Measurements from ENCODE around the gene VPS45.

VPS45 gene

DNA sequence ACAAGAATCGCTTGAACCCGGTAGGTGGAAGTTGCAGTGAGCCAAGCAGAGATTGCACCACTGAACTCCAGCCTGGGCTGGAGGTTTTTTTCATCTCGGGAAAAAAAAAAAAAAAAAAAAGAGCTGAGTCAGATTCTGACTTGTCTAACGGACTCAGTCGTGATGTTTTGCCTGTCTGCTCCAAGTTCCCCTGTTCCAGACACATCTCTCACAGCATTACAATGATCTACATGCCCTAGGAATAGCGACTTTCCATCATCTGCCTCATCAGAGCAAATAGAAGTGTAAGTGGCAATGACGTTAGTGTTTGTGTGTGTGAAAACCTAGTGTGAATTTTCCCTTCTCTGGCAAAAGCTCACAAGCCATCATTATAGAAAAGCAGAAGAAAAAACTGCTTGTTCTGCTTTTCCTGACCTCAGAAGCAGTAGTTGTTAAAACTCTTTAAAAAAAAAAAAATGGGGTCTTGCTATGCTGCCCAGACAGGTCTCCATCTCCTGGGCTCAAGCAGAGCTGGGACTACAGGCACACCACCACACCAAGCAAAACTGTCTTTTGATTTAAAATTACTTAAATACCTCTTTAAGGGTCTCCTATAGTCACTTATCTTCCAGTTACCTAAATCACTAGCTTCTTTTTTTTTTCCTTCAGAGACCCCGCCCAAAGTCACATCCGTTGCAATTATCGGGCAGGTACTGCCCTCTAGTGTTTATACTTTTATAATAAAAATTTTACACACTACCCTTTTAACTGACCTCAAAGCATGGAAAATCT, 119.4 kb downstream of the VPS45 start (continued):
- no peak for TF ChIP-seq ZBTB11 (tag by site-specific recombination; conservative IDR thresholded peaks at IDR 0.05; ENCODE audit: low read depth)
- TF ChIP-seq ZBTB10 (tag by site-specific recombination; IDR thresholded peaks at IDR 0.05): no peak
- no peak for TF ChIP-seq ZNF248 (tag by site-specific recombination; IDR thresholded peaks at IDR 0.05)
- no peak for TF ChIP-seq ZNF184 (tag by site-specific recombination; IDR thresholded peaks at IDR 0.05)
- TF ChIP-seq TRIM28 (IDR thresholded peaks at IDR 0.05; ENCODE audit: borderline replicate concordance, low read length): no peak
- TF ChIP-seq ZNF121 (tag by site-specific recombination; IDR thresholded peaks at IDR 0.05): peak; percentile 96
- no peak for TF ChIP-seq ZNF366 (tag by site-specific recombination; conservative IDR thresholded peaks at IDR 0.05)
- no peak for TF ChIP-seq ZNF639 (tag by site-specific recombination; IDR thresholded peaks at IDR 0.05)
- peak; percentile 60 for TF ChIP-seq GLIS1 (tag by site-specific recombination; IDR thresholded peaks at IDR 0.05)
- no peak for TF ChIP-seq SP2 (tag by site-specific recombination; IDR thresholded peaks at IDR 0.05)
- no peak for TF ChIP-seq ZSCAN23 (tag by site-specific recombination; IDR thresholded peaks at IDR 0.05)
- no peak for TF ChIP-seq ZNF169 (tag by site-specific recombination; IDR thresholded peaks at IDR 0.05)
- TF ChIP-seq ZNF48 (tag by site-specific recombination; IDR thresholded peaks at IDR 0.05): no peak
- no peak for TF ChIP-seq ZNF600 (tag by site-specific recombination; IDR thresholded peaks at IDR 0.05)
- no peak for TF ChIP-seq ZFP37 (tag by site-specific recombination; IDR thresholded peaks at IDR 0.05)
- TF ChIP-seq ELK4 (IDR thresholded peaks at IDR 0.05; ENCODE audit: borderline replicate concordance, low read depth, low read length): no peak
- TF ChIP-seq ZNF404 (tag by site-specific recombination; IDR thresholded peaks at IDR 0.05): no peak
- no peak for TF ChIP-seq ZSCAN18 (tag by site-specific recombination; IDR thresholded peaks at IDR 0.05)
